H1 (cell line): ENCODE data around the gene RBM44. TPM values are rescaled to one million over a fixed set of nuclear protein-coding genes. Genes with fewer than 3 reads are reported as not detected.

ENCODE experiments used
- polyA plus RNA-seq, 7 experiments: library from polyadenylated mRNA; depleted of rRNA in 3 of 7; stranded (reverse) in 5 of 7; unstranded in 2 of 7; fragments of >200 nt in 5 of 7; fragments of 200-250 nt in 2 of 7; gene quantifications; 1 replicate in 5 of 7; 2 replicates in 1 of 7; 4 replicates in 1 of 7; pipeline versions ENCODE4 v1.2.1 to v1.2.3, GENCODE V29; 2011 to 2013; ENCODE audit warnings: missing spikeins in 2 of 7, mixed read lengths in 2 of 7
- small RNA-seq: library from polyadenylated mRNA; stranded (forward); fragments of <200 nt; extraction: miRNeasy Mini kit (QIAGEN cat#:217004); gene quantifications from one replicate; pipeline ENCODE3, GENCODE V24; 2013; ENCODE audit not compliant: insufficient read depth
- total RNA-seq: library from RNA; stranded (reverse); fragmentation: NEBNext Ultra II Directional; extraction: Animal tissue kit (Norgen Biotek cat#: 25700); gene quantifications from 2 replicates; pipeline ENCODE4 v1.2.1, GENCODE V29; 2021

Gene RBM44
- total and polyA plus RNA-seq, 2 of the 8 experiments (the other 6 are each of a cell fraction or from before 2014, with no cell fraction given), result 0.12 to 0.43 TPM

Small RNA genes within 50 kb of the gene (small RNA-seq; reads per million reads assigned to genes)
- not detected for gene RF00157

Other genes starting within 250 kb of the RBM44 start
- not detected in 2 replicates for gene PRLH, start 232.2 kb upstream of the RBM44 start, total RNA-seq
- gene PRLH, start 232.2 kb upstream of the RBM44 start, polyA plus RNA-seq (2011; rRNA removed), result not detected in 2 replicates
- gene RAB17, start 208.0 kb upstream of the RBM44 start, total RNA-seq, result 83.4 and 83.8 TPM in 2 replicates
- 42.6 and 61.3 TPM in 2 replicates for gene RAB17, start 208.0 kb upstream of the RBM44 start, polyA plus RNA-seq (2011; rRNA removed)
- 68.6 and 75.8 TPM in 2 replicates for gene LRRFIP1, start 171.2 kb upstream of the RBM44 start, total RNA-seq
- gene LRRFIP1, start 171.2 kb upstream of the RBM44 start, polyA plus RNA-seq (2011; rRNA removed), result 12.1 and 13.8 TPM in 2 replicates
- 0.65 and 2.0 TPM in 2 replicates for gene RAMP1, start 60.8 kb downstream of the RBM44 start, total RNA-seq
- gene RAMP1, start 60.8 kb downstream of the RBM44 start, polyA plus RNA-seq (2011; rRNA removed), result 3.9 and 4.3 TPM in 2 replicates
- 59.8 and 61.9 TPM in 2 replicates for gene UBE2F, start 168.2 kb downstream of the RBM44 start, total RNA-seq
- 43.3 and 48.4 TPM in 2 replicates for gene UBE2F, start 168.2 kb downstream of the RBM44 start, polyA plus RNA-seq (2011; rRNA removed)